NCI-H2196 treated with DMSO at 0.1 percent for 48 hours (cell line): ENCODE measurements around the gene TNFRSF11A.

ENCODE experiments used
- DNase-seq: peaks from one replicate; lab custom pipeline; 2025; ENCODE audit not compliant: unreplicated experiment; lab: John Stamatoyannopoulos, UW

TNFRSF11A gene

GRCh38 chr18:62341473-62341872, 16.4 kb downstream of the TNFRSF11A start:
- no peak for DNase-seq

GRCh38 chr18:62342884-62343283, 17.8 kb downstream of the TNFRSF11A start:
- no peak for DNase-seq

- no peak for DNase-seq
Measured at GRCh38 chr18:62343316-62343715, 18.2 kb downstream of the TNFRSF11A start.

GRCh38 chr18:62345909-62346308, 20.8 kb downstream of the TNFRSF11A start:
- DNase-seq = no peak

- DNase-seq = no peak
Measured at GRCh38 chr18:62346333-62347088, 21.4 kb downstream of the TNFRSF11A start.

- no peak for DNase-seq
Measured at GRCh38 chr18:62347089-62347506, 22.0 kb downstream of the TNFRSF11A start.

GRCh38 chr18:62348474-62348873, 23.4 kb downstream of the TNFRSF11A start:
- no peak for DNase-seq

- no peak for DNase-seq
Measured at GRCh38 chr18:62353170-62353569, 28.1 kb downstream of the TNFRSF11A start.

GRCh38 chr18:62354151-62354550, 29.0 kb downstream of the TNFRSF11A start:
- DNase-seq = no peak

GRCh38 chr18:62357079-62357719, 32.1 kb downstream of the TNFRSF11A start:
- no peak for DNase-seq

- no peak for DNase-seq
Measured at GRCh38 chr18:62360805-62361204, 35.7 kb downstream of the TNFRSF11A start.

GRCh38 chr18:62361288-62361687, 36.2 kb downstream of the TNFRSF11A start:
- no peak for DNase-seq

GRCh38 chr18:62364558-62364957, 39.4 kb downstream of the TNFRSF11A start:
- no peak for DNase-seq

GRCh38 chr18:62365420-62365819, 40.3 kb downstream of the TNFRSF11A start:
- no peak for DNase-seq

- DNase-seq = no peak
Measured at GRCh38 chr18:62366992-62367391, 41.9 kb downstream of the TNFRSF11A start.

GRCh38 chr18:62368100-62368499, 43.0 kb downstream of the TNFRSF11A start:
- no peak for DNase-seq

GRCh38 chr18:62369129-62369644, 44.1 kb downstream of the TNFRSF11A start:
- no peak for DNase-seq

- no peak for DNase-seq
Measured at GRCh38 chr18:62370366-62370765, 45.3 kb downstream of the TNFRSF11A start.

- no peak for DNase-seq
Measured at GRCh38 chr18:62371436-62371835, 46.3 kb downstream of the TNFRSF11A start.

GRCh38 chr18:62372156-62372555, 47.0 kb downstream of the TNFRSF11A start:
- DNase-seq = no peak

- DNase-seq = no peak
Measured at GRCh38 chr18:62372882-62373281, 47.8 kb downstream of the TNFRSF11A start.

- DNase-seq = no peak
Measured at GRCh38 chr18:62374410-62374965, 49.4 kb downstream of the TNFRSF11A start.
